ENCODE data around the gene COL11A2.

- TF ChIP-seq POLR2AphosphoS5 (IDR thresholded peaks at IDR 0.05) (no peak), CTCF (IDR thresholded peaks at IDR 0.05) (no peak), POLR2A (IDR thresholded peaks at IDR 0.05) (no peak)
Observed at GRCh38 chr6:33132081-33132524, 60.2 kb downstream of the COL11A2 start.
